GM18511 (cell line): ENCODE measurements around the gene DCAF4.
A peak's percentile ranks its signal among the peaks of the same experiment; 100 is the strongest.

Experiments used
- ATAC-seq: cut with Tn5 transposase; IDR thresholded peaks from one replicate; pipeline ENCODE4 v1.9.1; 2021; ENCODE audit warnings: mild to moderate bottlenecking, moderate library complexity; ENCODE audit not compliant: unreplicated experiment

Gene DCAF4, protein sequence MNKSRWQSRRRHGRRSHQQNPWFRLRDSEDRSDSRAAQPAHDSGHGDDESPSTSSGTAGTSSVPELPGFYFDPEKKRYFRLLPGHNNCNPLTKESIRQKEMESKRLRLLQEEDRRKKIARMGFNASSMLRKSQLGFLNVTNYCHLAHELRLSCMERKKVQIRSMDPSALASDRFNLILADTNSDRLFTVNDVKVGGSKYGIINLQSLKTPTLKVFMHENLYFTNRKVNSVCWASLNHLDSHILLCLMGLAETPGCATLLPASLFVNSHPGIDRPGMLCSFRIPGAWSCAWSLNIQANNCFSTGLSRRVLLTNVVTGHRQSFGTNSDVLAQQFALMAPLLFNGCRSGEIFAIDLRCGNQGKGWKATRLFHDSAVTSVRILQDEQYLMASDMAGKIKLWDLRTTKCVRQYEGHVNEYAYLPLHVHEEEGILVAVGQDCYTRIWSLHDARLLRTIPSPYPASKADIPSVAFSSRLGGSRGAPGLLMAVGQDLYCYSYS

DNA sequence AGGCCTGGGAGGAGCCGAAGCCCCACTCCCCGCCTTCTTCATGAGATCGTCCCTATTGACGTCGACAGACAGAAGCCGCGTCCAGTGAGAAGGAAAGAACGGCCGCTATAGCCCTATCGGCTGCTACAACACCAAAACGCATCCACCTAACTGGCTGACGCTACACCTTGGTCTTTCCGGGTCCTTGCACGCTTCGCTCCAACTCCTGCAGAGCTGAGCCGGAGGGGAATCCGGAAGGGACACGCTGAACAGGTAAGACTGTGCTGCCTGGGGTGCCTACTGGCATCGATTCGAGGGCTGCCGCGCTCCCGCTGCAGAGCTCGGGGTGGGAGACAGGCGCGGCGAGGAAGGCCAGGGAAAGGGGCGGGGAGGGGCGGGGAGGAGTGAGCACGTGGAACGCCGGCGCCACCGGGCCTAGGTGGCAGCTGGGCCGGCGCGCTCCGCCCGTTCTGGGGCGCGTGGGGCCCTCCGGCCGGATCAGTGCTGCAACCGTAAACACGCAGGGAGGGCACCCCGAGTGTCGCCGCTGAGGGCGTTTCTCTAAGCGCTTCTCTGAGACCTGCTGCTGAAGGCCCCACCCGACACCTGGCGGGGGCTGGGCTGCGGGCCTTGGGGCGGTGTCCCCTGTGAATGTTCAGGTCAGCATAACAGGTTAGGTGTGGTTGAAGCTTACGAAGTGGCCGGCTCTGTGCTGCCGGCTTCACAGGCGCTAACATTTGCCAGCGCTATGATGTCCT lies at the start of gene DCAF4:
TSS of gene DCAF4 (plus strand) at position 173 of the 737 bp plus-strand sequence. CDS start 11,515 bp downstream, outside the sequence.
- peak; percentile 97 for ATAC-seq

DNA sequence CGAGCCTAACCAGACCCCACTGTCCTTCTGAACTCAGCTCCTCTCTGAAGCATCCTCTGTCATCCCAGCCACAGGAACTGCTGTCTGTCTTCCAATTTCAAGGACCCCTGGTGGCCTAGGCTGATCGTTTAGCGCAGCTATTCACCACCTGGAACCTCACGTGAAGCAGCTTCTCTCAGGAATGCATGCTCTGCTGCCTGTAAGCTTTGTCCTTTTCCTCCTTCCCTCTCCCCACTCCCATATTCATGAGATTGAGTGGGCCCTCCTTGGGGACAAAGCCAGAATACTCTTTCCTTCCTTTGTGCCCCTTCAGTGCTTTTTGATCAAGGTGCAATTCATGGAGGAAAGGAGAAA lies 49.6 kb upstream of the DCAF4 start:
- ATAC-seq, result no peak

- ATAC-seq, result no peak
These were observed 47.5 kb upstream of the DCAF4 start for GRCh38 chr14:72878746-72879145.

DNA sequence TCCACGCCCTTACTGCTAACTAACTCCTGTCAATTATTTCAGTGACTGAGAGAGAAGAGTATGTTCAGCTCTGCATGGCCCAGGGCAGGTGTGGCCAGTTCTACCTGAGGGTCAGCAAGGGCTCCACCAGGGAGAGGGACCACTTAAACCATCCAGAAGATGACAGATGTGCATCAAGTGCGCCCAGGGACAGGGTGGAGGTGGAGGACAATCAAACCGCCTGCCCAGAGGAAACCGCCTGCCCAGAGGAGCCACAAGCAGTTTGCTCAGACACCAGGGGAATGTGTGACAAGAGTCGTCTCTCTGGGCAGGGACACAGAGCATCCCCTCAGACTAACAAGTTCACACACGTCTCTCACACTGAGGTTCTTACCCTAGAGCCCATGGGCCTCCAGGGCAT lies 46.8 kb upstream of the DCAF4 start:
- no peak for ATAC-seq

DNA sequence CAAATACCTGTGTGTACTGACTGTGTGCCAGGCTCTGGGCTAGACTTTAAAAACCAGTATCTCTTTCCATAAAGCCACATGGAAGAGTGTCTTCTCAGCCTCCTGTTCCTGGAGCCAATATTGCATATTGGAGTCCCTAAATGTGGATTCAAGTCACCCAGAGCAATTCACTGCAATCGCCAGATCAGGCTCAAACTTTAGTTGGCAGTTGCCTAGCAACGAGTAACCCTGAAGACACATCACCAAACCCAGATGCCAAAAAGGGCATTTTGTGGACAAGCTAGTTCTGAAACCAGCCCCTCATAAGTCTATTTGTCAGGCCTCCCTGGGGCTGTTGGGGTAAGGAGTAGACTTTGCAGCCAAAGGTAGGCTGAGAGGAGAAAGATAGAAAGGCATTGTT lies 46.1 kb upstream of the DCAF4 start:
- no peak for ATAC-seq

DNA sequence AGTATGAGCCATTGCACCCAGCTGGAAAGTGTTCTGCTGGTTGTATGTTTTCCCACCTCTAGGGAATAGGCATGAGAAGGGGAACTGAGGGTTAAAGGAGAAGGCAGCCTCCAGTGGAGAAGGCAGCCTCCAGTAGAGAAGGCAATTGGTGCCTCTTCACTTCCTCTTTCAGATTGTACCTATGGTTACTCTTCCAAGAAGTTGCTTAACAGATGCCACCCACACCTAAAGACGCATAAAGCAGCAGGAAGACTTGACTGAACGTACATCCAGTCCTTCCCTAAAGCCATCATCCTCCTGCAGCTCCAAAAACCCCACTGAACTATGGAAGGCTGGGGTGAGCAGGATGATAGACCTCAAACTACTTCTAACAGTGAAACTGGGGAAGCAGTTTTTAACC lies 45.4 kb upstream of the DCAF4 start:
- no peak for ATAC-seq

DNA sequence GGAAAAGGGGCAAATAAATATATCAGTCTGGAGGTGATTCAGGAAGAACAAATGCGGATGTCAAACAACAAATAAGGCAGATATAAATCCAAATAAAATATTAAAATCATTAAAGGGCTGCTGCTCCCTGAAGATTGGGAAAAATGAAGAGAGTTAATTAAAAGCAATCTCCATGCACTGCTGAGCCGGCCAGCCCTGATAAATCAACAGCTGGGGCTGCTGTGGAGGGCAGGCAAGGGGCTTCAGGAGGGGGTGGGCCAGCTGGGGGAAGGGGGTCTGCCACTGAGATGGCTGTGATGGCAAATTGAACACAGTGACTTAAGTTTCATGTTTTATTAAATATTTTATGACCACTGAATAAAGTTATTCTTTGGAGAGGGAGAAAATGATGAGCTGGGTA lies 44.7 kb upstream of the DCAF4 start:
- no peak for ATAC-seq

DNA sequence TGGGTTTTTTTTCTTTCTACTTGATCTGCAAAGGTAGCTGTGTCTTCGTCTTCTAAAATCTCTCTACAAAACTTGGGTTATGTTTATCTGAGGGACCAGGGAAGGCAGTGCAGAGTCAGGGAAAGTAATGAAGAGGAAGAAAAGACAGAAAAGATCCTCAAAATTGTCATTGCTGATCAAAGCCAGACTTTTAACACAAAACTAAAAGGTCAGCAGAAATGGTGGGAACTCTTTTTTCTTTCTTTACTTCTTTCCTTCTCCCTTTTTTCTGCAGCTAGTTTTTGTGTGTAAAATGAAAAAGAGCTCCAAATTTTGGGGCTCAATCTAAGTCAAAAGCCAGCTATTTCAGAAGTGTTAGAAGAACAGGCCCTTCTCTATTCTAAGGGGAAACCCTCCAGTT lies 44.2 kb upstream of the DCAF4 start:
- no peak for ATAC-seq

- ATAC-seq, result no peak
These were observed 43.8 kb upstream of the DCAF4 start for GRCh38 chr14:72882463-72882862.

- no peak for ATAC-seq
These were observed 43.2 kb upstream of the DCAF4 start for GRCh38 chr14:72883109-72883508.

DNA sequence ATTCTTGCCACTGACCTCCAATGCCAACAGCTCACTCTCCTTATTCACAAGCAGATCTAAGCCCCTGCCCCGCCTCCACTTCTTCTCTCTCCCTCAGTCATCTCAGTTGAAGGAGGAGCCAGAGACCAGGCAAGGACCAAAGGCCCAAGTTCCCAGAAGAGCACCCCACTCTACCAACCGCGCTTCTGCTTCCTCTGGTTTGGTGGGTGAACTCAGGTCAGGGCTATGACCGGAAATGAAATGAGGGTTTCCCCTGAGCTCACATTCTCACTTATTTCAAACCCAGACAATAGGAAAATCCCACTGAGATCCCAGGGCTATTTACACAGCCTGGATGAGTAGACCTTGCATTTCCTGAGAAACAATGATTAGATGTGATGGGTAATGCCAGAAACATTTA lies 42.3 kb upstream of the DCAF4 start:
- no peak for ATAC-seq

GRCh38 chr14:72884386-72884785 lies 41.9 kb upstream of the DCAF4 start:
- ATAC-seq, result no peak

DNA sequence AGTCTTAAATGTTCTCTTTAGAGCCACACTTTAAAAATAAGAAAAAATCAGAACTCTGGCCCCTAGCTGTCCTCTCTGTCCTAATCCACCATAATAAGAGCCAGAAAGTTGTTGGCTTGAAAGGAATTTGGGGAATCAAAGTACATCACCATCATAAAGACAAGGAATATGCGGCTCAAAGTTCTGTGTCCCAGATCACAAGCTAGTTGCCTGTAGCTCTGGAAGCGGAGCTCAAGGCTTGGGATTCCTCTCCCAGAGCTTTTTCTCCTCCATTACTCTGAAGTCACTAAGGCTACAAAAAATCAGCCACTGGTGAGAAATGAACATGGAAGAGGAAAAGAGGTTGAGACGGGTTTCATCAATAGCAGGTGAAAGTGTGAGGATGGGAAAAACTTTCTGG lies 38.8 kb upstream of the DCAF4 start:
- no peak for ATAC-seq

DNA sequence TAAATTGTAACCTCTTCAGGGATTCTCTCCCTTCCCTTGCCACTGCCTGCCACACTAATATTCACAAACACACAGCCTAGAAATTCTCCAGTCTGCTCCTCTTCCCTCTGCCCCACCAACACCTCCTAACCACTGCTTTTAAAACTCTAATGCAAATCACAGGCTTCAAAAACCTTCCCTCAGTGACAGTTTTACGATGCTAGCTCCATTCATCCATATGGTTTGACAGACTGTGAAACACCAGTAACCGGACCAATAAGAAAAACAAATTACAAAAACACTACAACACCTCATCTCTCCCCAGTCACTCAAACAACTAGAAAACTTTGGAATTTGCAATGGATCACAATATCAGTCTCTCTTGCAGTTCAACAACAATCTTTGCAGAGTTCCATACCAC lies 38.1 kb upstream of the DCAF4 start:
- ATAC-seq, result no peak

DNA sequence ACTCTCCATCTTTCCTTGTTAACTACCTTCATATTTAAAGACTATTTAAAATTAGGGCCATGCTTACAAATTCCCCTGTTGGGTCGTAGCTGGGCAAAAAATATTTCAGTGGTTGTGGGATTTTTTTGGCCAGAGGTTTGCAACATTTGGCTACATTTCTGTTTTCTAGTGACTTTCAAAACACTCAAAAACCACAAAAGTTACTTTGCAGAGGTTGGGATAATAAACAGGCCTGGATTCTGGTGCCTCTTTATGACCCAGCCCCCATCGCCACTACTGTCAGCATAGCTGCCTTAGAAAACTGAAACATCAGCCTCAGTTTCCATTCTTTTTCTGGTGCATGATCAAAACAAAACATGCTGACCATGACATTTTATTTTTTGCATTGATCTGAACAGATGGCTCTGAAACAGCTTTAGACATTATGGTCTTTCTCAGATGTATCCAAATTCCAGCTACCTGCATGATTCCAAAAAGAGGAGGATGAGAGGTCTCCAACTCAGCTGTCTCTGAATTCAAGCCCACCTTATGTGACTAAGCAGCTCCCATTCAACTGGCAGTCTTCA lies 37.5 kb upstream of the DCAF4 start:
- ATAC-seq, result no peak

DNA sequence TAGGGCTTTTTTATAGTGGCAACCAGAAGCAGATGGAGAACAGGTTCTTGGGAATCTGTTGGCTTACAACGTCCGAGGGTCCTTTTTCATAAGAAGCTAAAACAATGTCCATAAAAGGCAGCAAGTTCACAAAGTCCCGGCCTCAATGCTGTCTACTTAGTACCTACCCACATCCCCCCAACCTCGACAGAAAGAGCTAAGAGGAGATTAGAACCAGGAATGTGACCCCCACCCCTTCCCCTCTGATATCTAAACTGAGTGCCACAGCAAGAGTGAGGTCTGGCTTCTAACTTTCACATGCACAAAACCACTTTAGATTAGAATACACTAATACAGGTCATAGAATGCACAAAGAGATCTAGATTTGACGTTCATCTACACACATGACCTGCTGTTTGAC lies 36.9 kb upstream of the DCAF4 start:
- ATAC-seq, result no peak

DNA sequence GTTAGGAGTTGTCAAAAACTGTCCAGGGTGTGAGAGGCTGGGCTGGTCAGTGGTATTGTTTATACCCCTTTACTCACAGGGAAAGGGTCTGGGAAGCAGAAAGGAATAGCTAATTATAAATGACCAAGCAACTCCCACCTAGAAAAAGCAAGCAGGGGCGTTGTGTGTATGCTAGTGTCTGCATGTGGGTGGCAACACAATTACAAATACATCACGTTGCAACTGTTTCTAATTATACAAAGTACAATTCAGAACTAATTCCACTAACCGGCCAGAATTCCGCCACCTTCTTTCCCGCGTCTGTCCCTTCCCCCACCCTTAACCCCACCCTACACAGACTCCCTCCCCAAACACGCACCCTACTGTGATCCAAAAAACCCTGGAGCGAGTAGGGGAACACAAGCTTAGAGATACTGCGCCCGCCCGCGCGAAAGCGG lies 34.6 kb upstream of the DCAF4 start:
- no peak for ATAC-seq

DNA sequence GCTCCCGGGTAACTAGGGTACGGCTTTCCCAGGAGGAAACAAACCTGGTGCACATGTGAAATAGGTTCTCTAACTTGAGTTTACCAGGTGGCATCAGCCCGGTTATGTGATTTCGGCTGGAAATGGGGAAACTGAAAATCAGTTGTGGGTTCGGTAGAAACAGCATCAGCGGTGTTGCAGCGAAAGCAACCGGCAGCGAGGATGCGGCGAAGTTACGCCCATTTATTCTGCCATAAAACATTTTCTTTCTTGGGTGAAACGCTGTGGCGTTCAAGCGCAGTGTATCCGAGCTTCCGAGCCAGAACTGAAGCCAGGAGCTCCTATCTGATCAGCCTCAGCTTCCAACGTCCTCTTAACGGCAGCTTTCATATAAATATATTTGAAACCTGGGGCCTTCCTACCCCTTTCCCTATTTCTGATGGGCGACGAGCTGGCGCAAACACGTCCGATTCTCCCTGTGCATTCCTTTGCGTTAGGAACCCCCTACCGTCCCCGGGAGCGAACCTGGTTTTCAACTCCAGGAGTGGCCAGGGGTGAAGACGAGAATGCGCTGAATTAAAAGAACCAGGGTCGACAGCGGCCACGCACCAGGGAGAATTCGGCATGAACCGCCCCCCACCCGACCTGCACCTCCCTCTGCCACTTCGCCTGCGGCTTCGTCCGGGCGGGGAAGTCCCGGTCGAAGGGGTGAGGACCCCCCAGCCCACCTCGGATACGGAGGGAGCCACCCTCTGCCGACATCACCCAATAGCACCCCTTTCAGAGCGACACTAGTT lies 34.0 kb upstream of the DCAF4 start:
- no peak for ATAC-seq

DNA sequence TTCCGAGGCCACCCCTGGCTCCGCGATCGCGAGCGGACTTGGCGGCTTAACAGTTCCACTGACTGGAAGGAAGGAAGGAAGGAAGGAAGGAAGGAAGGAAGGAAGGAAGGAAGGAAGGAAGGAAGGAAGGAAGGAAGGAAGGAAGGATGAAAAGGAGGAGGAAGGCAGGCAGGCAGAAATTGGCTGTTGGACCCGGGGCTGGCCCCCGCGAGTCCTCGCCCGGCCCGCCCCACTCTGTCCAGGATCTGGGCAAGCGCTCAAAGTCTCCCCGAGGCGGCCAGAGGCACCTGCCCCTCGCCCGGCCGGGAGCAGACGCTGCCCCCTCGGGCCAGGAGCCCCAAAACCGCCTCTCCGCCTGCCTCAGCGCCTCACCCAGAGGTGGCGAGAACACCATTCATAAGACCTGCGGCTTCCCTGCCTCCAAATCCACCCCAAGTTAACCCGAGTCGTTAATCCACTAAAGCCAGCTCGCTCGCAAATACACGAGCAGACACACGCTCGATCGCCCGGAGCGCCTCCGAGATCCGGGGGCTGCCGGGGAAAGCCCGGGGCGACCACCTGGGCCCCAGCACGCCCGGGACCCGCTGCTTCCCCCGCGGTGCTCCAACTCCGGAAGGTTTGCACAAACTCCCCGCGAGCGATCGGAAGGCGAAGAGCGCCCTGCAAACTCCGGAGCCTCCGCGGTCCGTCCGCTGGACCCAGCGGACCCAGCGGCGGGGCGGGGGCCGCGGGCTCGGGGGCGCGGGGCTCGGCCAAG lies 33.2 kb upstream of the DCAF4 start:
- ATAC-seq, result peak; percentile 18

GRCh38 chr14:72893636-72894322 lies 32.5 kb upstream of the DCAF4 start, which contains the start of gene DPF3:
Gene DPF3 (minus strand): TSS chr14:72894101. CDS start chr14:72894088, 13 bp downstream.
- ATAC-seq, result peak; percentile 99
